Prostate gland (tissue), 2 donors: ENCODE measurements around the gene SCMH1. TPM values are rescaled to one million over a fixed set of nuclear protein-coding genes. Genes with fewer than 3 reads are reported as not detected.

Experiments
- DNase-seq: peaks from one replicate; pipeline ENCODE4 v3.0.0-alpha.2; 2019; ENCODE audit warnings: low spot score
- H3K27ac ChIP-seq, 2 donors: fragments of 200-600 bp; sonication (generic); 2 replicates each; pipeline ENCODE4 v1.5.1; 2017 to 2019
- H3K27me3 ChIP-seq: fragments of 200-600 bp; sonication (generic); replicated peaks from 2 replicates; pipeline ENCODE4 v1.5.1; 2019; ENCODE audit not compliant: insufficient read depth
- H3K36me3 ChIP-seq, 2 donors: fragments of 200-600 bp; sonication (generic); 1 replicate in 1 of 2; 2 replicates in 1 of 2; pipeline versions ENCODE4 v1.5.1 to v1.8.1; 2017 to 2019
- H3K4me1 ChIP-seq: fragments of 200-600 bp; sonication (generic); replicated peaks from 2 replicates; pipeline ENCODE4 v1.5.1; 2019
- H3K4me3 ChIP-seq, 2 donors: fragments of 200-600 bp; sonication (generic); 2 replicates each; pipeline ENCODE4 v1.5.1; 2017 to 2019
- H3K9me3 ChIP-seq: fragments of 200-600 bp; sonication (generic); 2 replicates; pipeline ENCODE4 v1.5.1; 2017
- CTCF ChIP-seq, 4 experiments: fragments of 200-600 bp in 2 of 4; fragments of 450-650 bp in 2 of 4; sonication (generic) in 2 of 4; IDR thresholded peaks; 1 replicate in 3 of 4; 2 replicates in 1 of 4; pipeline ENCODE4 v1.5.1; 2016 to 2019; ENCODE audit warnings: antibody characterized with exemption in 4 of 4, mild to moderate bottlenecking in 2 of 4, moderate library complexity in 2 of 4
- POLR2A ChIP-seq: fragments of 450-650 bp; IDR thresholded peaks from one replicate; pipeline ENCODE4 v1.6.1; 2016; ENCODE audit warnings: antibody characterized with exemption, mild to moderate bottlenecking
- POLR2AphosphoS5 ChIP-seq: sonication (generic); formaldehyde crosslinking; IDR thresholded peaks from one replicate; pipeline ENCODE4 v1.6.1; 2017; ENCODE audit warnings: antibody characterized with exemption
- WGBS: methylation state at CpG from one replicate; pipeline ENCODE4 v1.1.5; 2018; 5-methylcytosine and 5-hydroxymethylcytosine counted together
- intact Hi-C: fragments of 100-400 bp; cut with DNase I; formaldehyde crosslinking; loops from one replicate; pipeline ENCODE4 v1.14.2; 2022
- total RNA-seq, 2 donors: library from RNA; depleted of rRNA; stranded (reverse); fragments of >200 nt; gene quantifications; one replicate each; pipeline ENCODE4 v1.1.0, GENCODE V29; 2016

Gene SCMH1
- total RNA-seq, 2 donors from 2014 or later = 49.0 to 62.7 TPM

GRCh38 chr1:41015897-41016470, 226.1 kb downstream of the SCMH1 start:
- intact Hi-C loops = no loop called here
- no peaks in the 10 kb centered on the region for H3K4me1 ChIP-seq
- no peak overlapping the region for H3K27ac ChIP-seq
- H3K36me3 ChIP-seq = no peaks in the 10 kb centered on the region
- H3K27me3 ChIP-seq = no peaks in the 10 kb centered on the region
- no peaks in the 10 kb centered on the region for H3K9me3 ChIP-seq
- WGBS = 94% methylated on average over 13 of the region's 13 CpGs
- TF ChIP-seq CTCF (IDR thresholded peaks at IDR 0.05) (no peak), POLR2AphosphoS5 (no peak), POLR2A (no peak)
- DNase-seq = no peak
- H3K4me3 ChIP-seq = no peak overlapping the region

GRCh38 chr1:41015281-41015896, 226.7 kb downstream of the SCMH1 start:
- H3K9me3 ChIP-seq = no peaks in the 10 kb centered on the region
- no peak for DNase-seq
- H3K27me3 ChIP-seq = no peaks in the 10 kb centered on the region
- no peak overlapping the region for H3K27ac ChIP-seq
- no peaks in the 10 kb centered on the region for H3K4me1 ChIP-seq
- no peak overlapping the region for H3K4me3 ChIP-seq
- intact Hi-C loops = no loop called here
- 68% methylated on average over 5 of the region's 5 CpGs for WGBS
- H3K36me3 ChIP-seq = no peaks in the 10 kb centered on the region
- TF ChIP-seq POLR2A = no peak
- TF ChIP-seq CTCF (IDR thresholded peaks at IDR 0.05) = no peak
- TF ChIP-seq POLR2AphosphoS5 = no peak

DNA sequence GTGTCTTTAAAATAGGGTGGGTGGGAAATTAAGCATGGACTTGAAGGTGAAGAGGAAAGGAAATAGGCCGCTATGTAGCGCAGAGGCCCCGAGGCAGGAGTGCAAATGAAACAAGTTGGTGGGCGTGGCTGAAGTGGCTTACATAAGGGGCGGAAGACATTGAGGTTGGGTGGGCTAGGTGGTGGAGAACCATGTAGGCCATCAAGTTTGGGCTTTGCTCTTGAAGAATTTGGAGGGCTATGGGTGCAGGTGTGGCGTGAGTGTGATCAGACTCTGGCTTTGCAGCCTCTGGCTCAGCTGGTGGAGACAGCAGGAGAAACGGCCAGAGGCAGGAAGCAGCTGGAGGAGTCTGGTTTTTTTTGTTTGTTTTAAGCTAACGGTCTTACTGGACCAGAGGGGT, 227.2 kb downstream of the SCMH1 start:
- 71% methylated on average over 8 of the region's 8 CpGs for WGBS
- H3K27me3 ChIP-seq = no peaks in the 10 kb centered on the region
- no peak for DNase-seq
- no peaks in the 10 kb centered on the region for H3K4me1 ChIP-seq
- intact Hi-C loops = no loop called here
- no peaks in the 10 kb centered on the region for H3K36me3 ChIP-seq
- H3K9me3 ChIP-seq = no peaks in the 10 kb centered on the region
- TF ChIP-seq POLR2AphosphoS5 (no peak), POLR2A (no peak), CTCF (IDR thresholded peaks at IDR 0.05) (no peak)
- H3K27ac ChIP-seq = no peak overlapping the region
- no peak overlapping the region for H3K4me3 ChIP-seq

DNA sequence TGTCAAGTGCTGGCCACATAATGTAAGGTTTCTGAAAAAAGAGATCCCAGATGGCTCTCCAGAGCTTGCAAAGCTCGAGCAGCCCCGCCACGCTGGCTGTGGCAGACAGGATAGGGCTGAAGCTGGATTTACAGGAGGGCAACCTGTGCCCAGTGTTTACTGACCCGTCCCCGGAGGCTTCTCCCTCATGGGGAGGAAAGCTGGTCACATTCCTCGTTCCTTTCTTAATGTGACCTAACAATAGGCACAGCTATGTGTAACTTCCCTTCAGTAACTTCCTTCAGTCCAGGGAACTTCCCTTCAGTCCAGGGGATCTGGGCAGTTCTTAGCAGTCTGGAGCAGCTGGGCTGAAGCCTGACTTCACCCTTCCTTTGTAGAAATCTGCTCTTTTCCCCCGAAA, 228.3 kb downstream of the SCMH1 start:
- 76% methylated on average over 7 of the region's 7 CpGs for WGBS
- Histone ChIP-seq H3K9me3 (no peaks in the 10 kb centered on the region), H3K36me3 (no peaks in the 10 kb centered on the region), H3K27ac (no peak overlapping the region), H3K4me3 (no peak overlapping the region), H3K4me1 (no peaks in the 10 kb centered on the region), H3K27me3 (no peaks in the 10 kb centered on the region)
- intact Hi-C loops = no loop called here
- TF ChIP-seq POLR2AphosphoS5 (peak; percentile 5), POLR2A (no peak)
- DNase-seq = no peak

DNA sequence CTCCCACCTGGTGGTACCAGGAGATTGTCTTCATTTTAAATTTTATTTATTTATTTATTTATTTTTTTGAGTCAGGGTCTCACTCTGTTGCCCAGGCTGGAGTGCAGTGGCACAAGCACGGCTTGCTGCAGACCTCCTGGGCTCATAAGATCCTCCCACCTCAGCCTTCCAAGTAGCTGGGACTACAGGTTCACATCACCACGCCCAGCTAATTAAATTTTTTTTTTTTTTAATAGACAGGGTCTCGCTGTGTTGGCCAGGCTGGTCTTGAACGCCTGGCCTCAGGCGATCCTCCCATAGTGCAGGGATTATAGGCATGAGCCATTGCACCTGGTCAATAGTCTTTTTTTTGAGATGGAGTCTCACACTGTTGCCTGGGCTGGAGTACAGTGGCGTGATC, 229.1 kb downstream of the SCMH1 start:
- Histone ChIP-seq H3K4me3 (no peak overlapping the region), H3K27ac (no peak overlapping the region), H3K4me1 (no peaks in the 10 kb centered on the region), H3K9me3 (no peaks in the 10 kb centered on the region), H3K36me3 (no peaks in the 10 kb centered on the region), H3K27me3 (no peaks in the 10 kb centered on the region)
- WGBS = 90% methylated on average over 6 of the region's 6 CpGs
- intact Hi-C loops = no loop called here
- TF ChIP-seq POLR2A (no peak), POLR2AphosphoS5 (no peak), CTCF (IDR thresholded peaks at IDR 0.05) (no peak)
- DNase-seq = no peak
